ENCODE data around the gene SAV1.

Gene SAV1

DNA sequence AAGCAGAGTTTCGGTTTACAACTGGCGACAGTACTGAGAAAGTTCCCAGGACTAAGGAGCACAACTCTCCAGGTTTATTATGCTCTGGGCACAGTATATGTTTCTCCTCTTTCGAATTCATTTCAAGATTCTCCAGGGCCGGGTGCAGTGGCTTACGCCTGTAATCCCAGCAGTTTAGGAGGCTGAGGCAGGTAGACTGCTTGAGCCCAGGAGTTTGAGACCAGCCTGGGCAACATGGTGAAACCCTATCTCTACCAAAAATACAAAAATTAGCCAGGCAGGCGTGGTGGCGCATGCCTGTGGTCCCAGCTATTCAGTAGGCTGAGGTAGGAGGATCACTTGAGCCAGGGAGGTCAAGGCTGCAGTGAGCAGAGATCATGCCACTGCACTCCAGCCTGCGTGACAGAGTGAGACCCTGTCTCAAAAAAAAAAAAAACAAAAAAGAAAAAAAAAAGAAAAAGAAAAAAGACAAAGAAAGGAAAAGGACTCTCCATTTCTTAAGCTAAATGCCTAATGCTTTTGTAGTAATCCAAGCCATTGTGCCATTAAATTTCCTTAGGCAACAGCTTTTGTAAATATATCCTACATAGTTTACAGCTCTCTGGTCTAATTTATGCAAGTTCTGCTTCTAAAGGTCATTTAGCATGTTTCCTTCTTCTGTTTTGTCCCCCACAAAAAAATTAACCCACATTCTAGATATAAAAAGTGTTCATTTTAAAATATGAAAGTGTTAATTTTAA lies 73.4 kb downstream of the SAV1 start:
- WGBS (ENCODE audit: insufficient coverage, insufficient read length), result no CpG with 5 or more reads among the region's 8 CpGs
- Histone ChIP-seq H3K4me3 (ENCODE audit: low read length) (no peak overlapping the region), H3K9me3 (ENCODE audit: control insufficient read depth, insufficient read depth, low read length) (no peaks in the 10 kb centered on the region), H3K27ac (ENCODE audit: low read length) (no peak overlapping the region), H3K36me3 (ENCODE audit: control insufficient read depth, insufficient read depth, low read length) (no peaks in the 10 kb centered on the region), H3K27me3 (ENCODE audit: control insufficient read depth, insufficient read depth, low read length) (no peaks in the 10 kb centered on the region), H3K4me1 (ENCODE audit: control insufficient read depth, insufficient read depth, low read length) (no peaks in the 10 kb centered on the region)
- DNase-seq (ENCODE audit: low read depth, low spot score), result no peak

DNA sequence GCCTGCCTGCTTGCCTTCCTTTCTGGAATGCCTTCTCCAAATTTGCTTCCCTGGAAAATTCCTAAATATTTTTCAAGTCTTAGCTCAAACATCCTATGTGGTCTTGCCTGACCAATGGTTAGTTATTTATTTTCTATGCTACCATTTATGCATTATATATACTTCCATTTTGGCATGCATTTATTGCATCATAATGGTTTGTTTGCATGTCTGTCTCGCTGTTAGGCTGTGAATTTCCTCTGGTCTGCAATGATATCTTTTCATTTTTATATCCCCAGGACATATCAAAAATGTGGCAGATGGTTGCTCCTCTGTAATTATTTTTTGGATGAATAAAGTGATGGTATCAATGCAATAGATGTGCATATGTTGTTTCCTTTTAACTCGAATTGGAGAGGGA lies 77.6 kb downstream of the SAV1 start:
- no peaks in the 10 kb centered on the region for H3K36me3 ChIP-seq (ENCODE audit: control insufficient read depth, insufficient read depth, low read length)
- no peak overlapping the region for H3K27ac ChIP-seq (ENCODE audit: low read length)
- no peaks in the 10 kb centered on the region for H3K27me3 ChIP-seq (ENCODE audit: control insufficient read depth, insufficient read depth, low read length)
- no CpG with 5 or more reads among the region's 2 CpGs for WGBS (ENCODE audit: insufficient coverage, insufficient read length)
- H3K9me3 ChIP-seq (ENCODE audit: control insufficient read depth, insufficient read depth, low read length), result no peaks in the 10 kb centered on the region
- no peak overlapping the region for H3K4me3 ChIP-seq (ENCODE audit: low read length)
- no peak for DNase-seq (ENCODE audit: low read depth, low spot score)
- H3K4me1 ChIP-seq (ENCODE audit: control insufficient read depth, insufficient read depth, low read length), result no peaks in the 10 kb centered on the region
